ENCODE results near the gene CELF2. TPM values are rescaled to one million over a fixed set of nuclear protein-coding genes. Genes with fewer than 3 reads are reported as not detected.

The CELF2 gene
- total RNA-seq, 1 experiment from 2014 or later: not detected

GRCh38 chr10:11019724-11020547 is 2.3 kb downstream of the CELF2 start:
- H3K4me1 ChIP-seq (ENCODE audit: insufficient read depth, low read length, poor library complexity, severe bottlenecking): no peaks in the 10 kb centered on the region
- no peak overlapping the region for H3K4me3 ChIP-seq (ENCODE audit: low read depth, low read length, poor library complexity, severe bottlenecking)
- TF ChIP-seq CTCF (conservative IDR thresholded peaks at IDR 0.05; ENCODE audit: low read depth, low read length) (no peak), EZH2 (IDR thresholded peaks at IDR 0.05; ENCODE audit: borderline replicate concordance, low read depth, low read length, poor library complexity, severe bottlenecking) (no peak)
- no peaks in the 10 kb centered on the region for H3K9me3 ChIP-seq (ENCODE audit: low read depth, low read length, poor library complexity, severe bottlenecking)
- no peaks in the 10 kb centered on the region for H3K36me3 ChIP-seq (ENCODE audit: insufficient read depth, low read length, poor library complexity, severe bottlenecking)
- intact Hi-C loops (cut with micrococcal nuclease; ENCODE audit: unreplicated experiment): no loop called here
- CTCF ChIA-PET: no interaction called here
- DNase-seq (ENCODE audit: low spot score): no peak
- H3K27me3 ChIP-seq (replicated peaks; ENCODE audit: insufficient read depth, low read depth, low read length, poor library complexity): peaks cover 95% of the 10 kb centered on the region
- no peak overlapping the region for H3K27ac ChIP-seq (ENCODE audit: low read depth, low read length, poor library complexity, severe bottlenecking)
- POLR2A ChIA-PET (ENCODE audit: low non-redundant PET): no interaction called here
- BruUV-seq (replicated peaks): no TSS peak

- ChIA-PET CTCF (no interaction called here), POLR2A (ENCODE audit: low non-redundant PET) (no interaction called here)
- Histone ChIP-seq H3K27me3 (replicated peaks; ENCODE audit: insufficient read depth, low read depth, low read length, poor library complexity) (peaks cover 92% of the 10 kb centered on the region), H3K4me3 (ENCODE audit: low read depth, low read length, poor library complexity, severe bottlenecking) (no peak overlapping the region), H3K9me3 (ENCODE audit: low read depth, low read length, poor library complexity, severe bottlenecking) (no peaks in the 10 kb centered on the region), H3K27ac (ENCODE audit: low read depth, low read length, poor library complexity, severe bottlenecking) (no peak overlapping the region), H3K4me1 (ENCODE audit: insufficient read depth, low read length, poor library complexity, severe bottlenecking) (no peaks in the 10 kb centered on the region), H3K36me3 (ENCODE audit: insufficient read depth, low read length, poor library complexity, severe bottlenecking) (no peaks in the 10 kb centered on the region)
- intact Hi-C loops (cut with micrococcal nuclease; ENCODE audit: unreplicated experiment): no loop called here
- BruUV-seq (replicated peaks): no TSS peak
- DNase-seq (ENCODE audit: low spot score): no peak
- TF ChIP-seq CTCF (conservative IDR thresholded peaks at IDR 0.05; ENCODE audit: low read depth, low read length) (no peak), EZH2 (IDR thresholded peaks at IDR 0.05; ENCODE audit: borderline replicate concordance, low read depth, low read length, poor library complexity, severe bottlenecking) (no peak)
Measured at GRCh38 chr10:11020548-11020942, 2.9 kb downstream of the CELF2 start.

GRCh38 chr10:11022213-11022612 is 4.5 kb downstream of the CELF2 start:
- Histone ChIP-seq H3K9me3 (ENCODE audit: low read depth, low read length, poor library complexity, severe bottlenecking) (no peaks in the 10 kb centered on the region), H3K27ac (ENCODE audit: low read depth, low read length, poor library complexity, severe bottlenecking) (no peak overlapping the region), H3K4me3 (ENCODE audit: low read depth, low read length, poor library complexity, severe bottlenecking) (no peak overlapping the region), H3K27me3 (replicated peaks; ENCODE audit: insufficient read depth, low read depth, low read length, poor library complexity) (peaks cover 85% of the 10 kb centered on the region), H3K36me3 (ENCODE audit: insufficient read depth, low read length, poor library complexity, severe bottlenecking) (no peaks in the 10 kb centered on the region), H3K4me1 (ENCODE audit: insufficient read depth, low read length, poor library complexity, severe bottlenecking) (no peaks in the 10 kb centered on the region)
- no peak for DNase-seq (ENCODE audit: low spot score)
- BruUV-seq (replicated peaks): no TSS peak
- TF ChIP-seq CTCF (conservative IDR thresholded peaks at IDR 0.05; ENCODE audit: low read depth, low read length) (no peak), EZH2 (IDR thresholded peaks at IDR 0.05; ENCODE audit: borderline replicate concordance, low read depth, low read length, poor library complexity, severe bottlenecking) (no peak)
- intact Hi-C loops (cut with micrococcal nuclease; ENCODE audit: unreplicated experiment): no loop called here
- ChIA-PET POLR2A (ENCODE audit: low non-redundant PET) (no interaction called here), CTCF (no interaction called here)
